HG03571 (cell line): ENCODE results near the gene ACSS3.

Experiments
- ATAC-seq: cut with Tn5 transposase; IDR thresholded peaks from one replicate; pipeline ENCODE4 v1.9.1; 2021; ENCODE audit not compliant: unreplicated experiment

ACSS3 gene

GRCh38 chr12:81294325-81295190 lies 216.7 kb downstream of the ACSS3 start:
- ATAC-seq, result no peak

DNA sequence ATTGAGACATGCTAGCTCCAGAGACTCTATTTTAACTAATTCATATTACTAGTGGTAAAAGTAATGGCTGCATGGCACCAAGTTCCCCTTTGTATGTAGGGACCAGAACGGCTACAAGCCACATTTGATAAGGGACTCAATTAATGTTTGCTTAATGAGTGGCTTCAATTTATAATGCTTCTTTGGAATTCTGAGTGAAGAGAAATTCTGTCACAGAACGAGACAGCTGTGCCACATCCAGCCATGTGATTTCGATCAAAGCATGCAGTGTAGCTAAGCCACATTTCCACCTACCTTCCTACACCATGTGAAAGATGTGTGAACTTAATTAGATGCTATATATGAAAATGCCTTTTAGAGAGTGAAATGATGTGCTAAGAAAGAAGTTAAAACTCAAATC lies 217.4 kb downstream of the ACSS3 start:
- no peak for ATAC-seq

DNA sequence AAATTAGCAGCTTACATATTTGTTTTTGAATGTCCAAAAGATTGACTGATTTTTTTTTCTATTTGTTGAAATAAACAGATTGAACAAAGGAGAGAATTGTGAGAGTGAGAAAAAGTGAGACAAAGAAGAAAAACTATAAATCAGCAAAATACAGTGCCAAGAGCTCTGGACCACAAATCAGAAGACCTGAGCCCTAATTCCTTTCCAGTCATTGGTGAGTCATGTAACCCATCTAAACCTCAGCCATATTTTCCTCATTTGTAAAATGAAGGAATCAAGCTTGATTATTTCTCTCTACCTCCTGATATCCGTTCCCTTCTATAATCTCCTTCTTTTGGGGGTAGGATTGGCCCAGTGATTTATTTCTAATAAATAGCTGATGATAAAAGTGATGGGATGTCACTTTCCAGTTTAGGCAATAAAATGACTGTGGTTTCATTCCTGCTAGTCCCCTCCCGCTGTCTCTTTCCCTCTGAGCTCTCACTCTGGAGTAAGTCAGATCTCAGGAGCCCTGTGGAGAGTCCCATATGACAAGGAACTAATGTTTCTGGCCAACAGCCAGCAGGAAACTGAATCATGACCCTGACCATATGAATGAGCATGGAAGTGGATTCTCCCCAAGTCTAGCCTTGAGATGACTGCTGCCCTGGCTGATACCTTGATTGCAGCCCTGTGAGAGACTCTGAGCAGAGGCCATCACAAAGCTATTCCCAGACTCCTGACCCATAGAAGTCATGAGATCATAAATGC lies 218.9 kb downstream of the ACSS3 start:
- ATAC-seq, result no peak

- ATAC-seq, result no peak
Measured at GRCh38 chr12:81297601-81298000, 219.7 kb downstream of the ACSS3 start.

DNA sequence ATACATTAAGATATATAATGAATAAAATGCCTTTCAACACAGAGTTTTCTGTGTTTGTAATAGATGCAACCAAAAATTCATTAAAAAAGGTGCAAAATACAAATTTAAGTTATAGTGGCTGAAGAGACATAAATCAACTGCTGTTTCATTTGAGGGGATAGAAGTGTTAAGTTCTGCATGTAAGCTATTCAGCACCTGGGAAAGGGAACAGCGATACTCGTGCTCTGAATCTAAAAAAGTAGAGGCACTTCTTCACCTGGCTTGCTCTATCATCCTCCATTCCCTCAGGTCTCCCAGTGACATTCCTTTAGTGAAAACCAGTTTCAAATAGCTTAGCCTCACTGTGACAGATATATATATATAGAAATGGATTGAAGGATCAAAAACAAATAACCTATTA lies 222.6 kb downstream of the ACSS3 start:
- ATAC-seq, result no peak

DNA sequence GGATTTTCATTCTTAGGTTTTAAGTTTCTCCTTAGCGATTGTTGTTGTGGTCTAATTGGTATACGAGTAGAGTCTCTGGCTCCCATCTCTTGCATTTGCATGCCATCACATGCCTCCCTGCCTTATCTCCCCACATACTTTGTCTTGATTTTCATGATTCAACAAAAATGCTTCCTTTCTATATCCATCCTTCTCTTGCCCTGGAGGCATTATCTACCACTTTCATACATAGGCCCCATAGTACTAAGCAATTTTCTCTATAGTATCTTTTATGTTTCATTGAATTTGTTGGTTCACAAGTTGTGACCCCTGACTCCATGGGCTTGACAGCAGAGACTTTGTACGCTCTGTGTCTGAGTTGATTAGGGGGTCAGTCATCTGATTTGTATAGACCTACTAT lies 226.1 kb downstream of the ACSS3 start:
- ATAC-seq, result no peak
